ENCODE measurements around the gene CRIP3.

Gene CRIP3

DNA sequence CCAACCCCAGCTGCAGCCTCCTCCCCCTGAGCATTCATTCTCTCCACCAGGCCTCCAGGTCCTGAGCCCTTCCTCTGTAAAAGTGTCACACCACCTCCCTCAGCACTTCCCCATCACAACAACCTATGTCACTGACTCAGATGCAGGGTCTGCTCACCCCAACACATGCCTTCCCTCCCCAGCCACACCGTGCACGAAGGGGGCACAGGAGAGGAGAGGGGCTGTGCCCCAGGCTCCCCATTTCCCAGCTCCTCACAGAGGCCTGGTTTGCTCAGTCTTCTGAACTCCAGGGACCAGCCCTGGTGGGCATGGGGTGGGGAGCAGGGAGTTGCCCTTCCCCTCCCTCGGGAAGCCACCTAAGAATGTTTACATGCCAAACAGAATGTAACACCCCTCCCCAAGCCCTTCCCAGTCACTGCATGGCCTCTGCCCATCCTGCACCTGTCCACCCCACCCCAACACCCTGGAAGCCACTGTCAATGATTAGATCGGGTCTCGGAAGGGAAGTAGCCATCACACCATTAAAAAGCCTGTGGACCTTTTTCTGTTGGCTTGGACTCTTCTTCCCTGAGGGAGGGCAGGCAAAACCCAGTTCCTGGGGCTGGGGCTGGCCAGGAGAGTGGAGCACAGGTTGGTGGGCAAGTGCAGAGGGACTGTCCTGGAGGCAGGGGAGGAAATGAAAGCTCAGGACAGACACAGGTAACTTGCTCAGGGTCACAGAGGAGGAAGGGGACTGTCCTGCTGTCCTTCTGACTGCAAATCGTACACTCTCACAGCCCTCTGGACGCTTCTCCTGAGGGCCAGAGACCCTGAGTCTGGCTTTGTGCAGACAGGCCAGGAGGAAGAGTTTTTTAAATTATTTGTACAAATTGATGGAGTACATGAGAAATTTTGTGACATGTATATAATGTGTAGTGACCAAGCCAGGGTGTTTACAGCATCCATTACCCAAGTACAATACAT is 20.6 kb downstream of the CRIP3 start:
- no peak for DNase-seq (ENCODE audit: low read depth in 2 of 2)

DNA sequence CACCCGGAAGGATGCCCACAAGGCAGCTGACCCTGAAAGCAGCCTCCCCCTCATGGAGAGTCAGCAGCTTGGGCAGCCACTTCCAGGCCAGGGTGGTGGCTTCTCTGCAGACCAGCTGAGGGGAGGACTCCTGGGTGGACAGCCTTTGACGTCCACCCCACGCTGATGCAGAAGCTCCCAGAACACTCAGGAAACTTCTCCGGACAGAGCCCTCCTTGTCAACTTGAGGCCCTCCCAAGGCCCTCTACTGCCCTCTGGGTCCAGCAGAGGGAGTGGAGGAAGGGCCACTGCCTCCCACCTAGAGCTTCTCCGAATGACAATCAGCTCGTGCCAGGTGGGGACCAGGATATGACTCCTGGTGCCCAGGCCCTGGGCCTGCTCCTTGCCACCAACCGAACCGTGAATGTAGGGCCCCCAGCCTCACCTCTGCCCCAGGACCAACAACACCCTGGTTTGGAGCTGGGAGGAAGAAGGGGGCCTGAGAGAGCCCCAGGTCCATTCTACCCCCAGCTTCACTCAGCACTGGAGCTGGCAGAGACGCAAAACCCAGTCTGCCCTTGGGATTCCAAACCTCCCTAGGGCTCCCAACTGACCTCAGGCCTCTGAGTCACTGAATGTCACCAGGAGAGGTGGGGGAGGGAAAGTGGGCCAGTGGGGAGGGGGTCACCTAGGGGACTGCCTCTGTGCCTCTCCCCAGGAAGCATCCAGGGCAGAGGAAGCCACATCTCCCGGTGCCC is 21.5 kb downstream of the CRIP3 start:
- no peak for DNase-seq (ENCODE audit: low read depth in 2 of 2)

DNA sequence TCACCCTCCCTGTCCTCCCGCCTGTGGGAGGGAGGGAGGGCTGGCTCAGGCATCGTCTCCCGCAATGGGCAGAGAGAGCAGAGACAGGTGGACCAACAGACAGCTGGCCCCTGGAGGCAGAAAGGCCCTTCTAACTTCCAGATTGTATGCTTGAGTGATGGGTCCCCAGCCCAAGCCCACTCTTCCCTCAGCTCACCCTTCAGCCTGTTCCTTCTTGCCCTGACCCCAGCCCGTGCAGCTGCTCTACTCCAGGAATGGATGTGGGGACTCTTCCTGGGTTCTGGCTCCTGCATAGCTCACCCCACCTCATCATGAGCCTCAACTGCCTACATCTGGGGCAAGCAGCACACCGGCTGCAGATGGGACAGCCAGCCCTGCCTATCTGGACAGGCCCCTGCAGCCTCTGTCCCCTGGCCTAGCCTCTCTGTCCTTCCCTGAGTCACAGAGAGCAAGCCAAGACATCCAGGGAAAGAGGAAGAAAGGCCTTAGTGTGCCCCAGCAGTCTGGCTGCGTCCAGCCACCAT is 22.1 kb downstream of the CRIP3 start:
- DNase-seq (ENCODE audit: low read depth in 2 of 2), result no peak

- no peak for DNase-seq (ENCODE audit: low read depth in 2 of 2)
Observed at GRCh38 chr6:43285832-43286231, 22.8 kb downstream of the CRIP3 start.

GRCh38 chr6:43284991-43285781 is 23.4 kb downstream of the CRIP3 start:
- DNase-seq (ENCODE audit: low read depth in 2 of 2), result no peak

DNA sequence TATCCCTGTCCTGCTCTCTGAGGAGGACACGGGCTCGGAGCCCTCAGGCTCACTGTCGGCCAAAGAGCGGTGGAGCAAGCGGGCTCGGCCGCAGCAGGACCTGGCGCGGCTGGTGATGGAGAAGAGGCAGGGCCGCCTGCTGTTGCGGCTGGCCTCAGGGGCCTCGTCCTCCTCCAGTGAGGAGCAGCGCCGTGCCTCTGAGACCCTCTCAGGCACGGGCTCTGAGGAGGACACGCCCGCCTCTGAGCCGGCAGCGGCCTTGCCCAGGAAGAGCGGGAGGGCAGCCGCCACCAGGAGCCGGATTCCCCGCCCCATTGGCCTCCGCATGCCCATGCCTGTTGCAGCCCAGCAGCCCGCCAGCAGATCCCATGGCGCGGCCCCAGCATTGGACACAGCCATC is 24.7 kb downstream of the CRIP3 start:
- DNase-seq (ENCODE audit: low read depth in 2 of 2), result no peak

DNA sequence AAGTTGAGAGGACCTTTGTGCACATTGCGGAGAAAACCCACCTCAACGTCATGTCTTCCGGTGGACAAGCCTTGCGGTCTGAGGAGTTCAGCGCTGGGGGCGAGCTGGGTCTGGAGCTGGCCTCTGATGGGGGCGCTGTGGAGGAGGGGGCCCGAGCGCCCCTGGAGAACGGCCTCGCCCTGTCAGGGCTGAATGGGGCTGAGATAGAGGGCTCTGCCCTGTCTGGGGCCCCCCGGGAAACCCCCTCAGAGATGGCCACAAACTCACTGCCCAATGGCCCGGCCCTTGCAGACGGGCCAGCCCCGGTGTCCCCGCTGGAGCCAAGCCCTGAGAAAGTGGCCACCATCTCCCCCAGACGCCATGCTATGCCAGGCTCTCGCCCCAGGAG is 25.1 kb downstream of the CRIP3 start:
- no peak for DNase-seq (ENCODE audit: low read depth in 2 of 2)

DNA sequence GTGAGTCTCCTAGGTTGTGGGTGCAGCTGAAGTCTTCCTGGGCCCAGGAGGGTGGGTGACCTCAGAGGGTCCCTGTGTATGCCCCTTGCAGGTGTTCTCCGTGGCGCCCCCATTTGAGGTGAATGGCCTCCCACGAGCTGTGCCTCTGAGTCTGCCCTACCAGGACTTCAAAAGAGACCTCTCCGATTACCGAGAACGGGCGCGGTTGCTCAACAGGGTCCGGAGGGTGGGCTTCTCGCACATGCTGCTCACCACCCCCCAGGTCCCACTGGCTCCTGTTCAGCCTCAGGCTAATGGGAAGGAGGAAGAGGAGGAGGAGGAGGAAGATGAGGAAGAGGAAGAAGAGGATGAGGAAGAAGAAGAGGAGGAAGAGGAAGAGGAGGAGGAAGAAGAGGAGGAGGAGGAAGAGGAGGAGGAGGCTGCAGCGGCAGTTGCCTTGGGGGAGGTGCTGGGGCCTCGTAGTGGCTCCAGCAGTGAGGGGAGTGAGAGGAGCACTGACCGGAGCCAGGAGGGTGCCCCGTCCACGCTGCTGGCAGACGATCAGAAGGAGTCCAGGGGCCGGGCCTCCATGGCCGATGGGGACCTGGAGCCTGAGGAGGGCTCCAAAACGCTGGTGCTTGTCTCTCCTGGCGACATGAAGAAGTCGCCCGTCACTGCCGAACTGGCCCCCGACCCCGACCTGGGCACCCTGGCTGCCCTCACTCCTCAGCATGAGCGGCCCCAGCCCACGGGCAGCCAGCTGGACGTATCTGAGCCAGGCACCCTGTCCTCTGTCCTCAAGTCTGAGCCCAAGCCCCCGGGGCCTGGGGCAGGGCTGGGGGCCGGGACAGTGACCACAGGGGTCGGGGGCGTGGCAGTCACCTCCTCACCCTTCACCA is 25.8 kb downstream of the CRIP3 start:
- DNase-seq (ENCODE audit: low read depth in 2 of 2), result no peak

DNA sequence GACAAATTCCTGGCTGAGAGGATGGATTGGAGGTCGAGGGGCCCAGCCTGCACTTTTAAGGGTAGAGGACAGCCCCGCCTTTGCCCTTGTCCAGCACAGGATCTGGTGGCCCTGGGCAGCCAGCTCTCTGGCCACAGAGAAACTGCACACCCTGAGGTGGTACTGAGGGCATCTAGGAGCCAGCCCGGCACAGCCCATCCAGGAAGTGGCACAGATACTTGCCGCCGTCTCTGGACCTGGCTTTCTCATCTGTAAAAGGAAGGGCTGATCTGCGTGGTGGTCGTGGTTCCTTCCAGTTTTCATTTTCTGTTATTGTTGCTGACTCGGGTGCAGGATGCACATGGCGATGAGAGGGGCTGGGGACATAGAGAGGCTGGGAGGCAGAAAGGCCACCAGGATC is 26.6 kb downstream of the CRIP3 start:
- DNase-seq (ENCODE audit: low read depth in 2 of 2), result no peak

DNA sequence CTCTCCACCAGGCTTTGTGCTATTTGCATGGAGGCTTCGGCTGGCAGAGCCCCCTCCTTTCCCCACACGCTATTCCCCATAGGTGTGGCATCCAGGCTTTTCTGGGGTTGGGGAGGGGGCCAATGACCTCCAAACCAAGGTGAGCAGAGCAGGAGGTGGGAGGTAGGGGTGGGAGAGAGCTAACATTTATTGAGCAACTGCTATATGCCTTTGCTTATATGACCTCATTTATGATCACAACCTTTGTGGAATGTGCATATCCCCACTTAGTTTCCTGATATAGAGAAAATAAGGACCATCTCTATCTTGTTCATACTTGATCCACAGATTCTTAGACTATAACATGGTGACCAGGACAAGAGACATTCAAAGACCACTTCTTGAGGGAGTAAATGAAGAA is 28.4 kb downstream of the CRIP3 start:
- no peak for DNase-seq (ENCODE audit: low read depth in 2 of 2)

- DNase-seq (ENCODE audit: low read depth in 2 of 2), result no peak
Observed at GRCh38 chr6:43278524-43279078, 30.0 kb downstream of the CRIP3 start.

GRCh38 chr6:43277643-43278523 is 30.7 kb downstream of the CRIP3 start:
- DNase-seq (ENCODE audit: low read depth in 2 of 2), result no peak

DNA sequence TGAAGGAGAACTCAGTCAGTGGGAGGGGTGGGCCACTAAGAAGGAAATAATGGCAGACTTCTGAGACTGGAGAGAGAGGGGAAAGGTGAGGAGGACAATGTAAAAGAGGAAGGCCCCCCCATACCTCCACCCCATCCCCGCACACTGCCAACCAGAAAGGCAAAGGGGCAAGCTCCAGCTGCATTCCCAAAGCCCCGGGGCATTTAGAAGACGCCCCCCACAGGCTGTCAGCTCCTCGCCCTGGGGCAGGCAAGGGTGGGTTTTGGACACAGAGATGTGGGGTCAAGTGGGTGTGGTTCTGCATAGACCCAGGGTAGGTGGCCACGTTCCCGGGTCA is 31.4 kb downstream of the CRIP3 start:
- no peak for DNase-seq (ENCODE audit: low read depth in 2 of 2)

- no peak for DNase-seq (ENCODE audit: low read depth in 2 of 2)
Observed at GRCh38 chr6:43276577-43277305, 31.9 kb downstream of the CRIP3 start.

DNA sequence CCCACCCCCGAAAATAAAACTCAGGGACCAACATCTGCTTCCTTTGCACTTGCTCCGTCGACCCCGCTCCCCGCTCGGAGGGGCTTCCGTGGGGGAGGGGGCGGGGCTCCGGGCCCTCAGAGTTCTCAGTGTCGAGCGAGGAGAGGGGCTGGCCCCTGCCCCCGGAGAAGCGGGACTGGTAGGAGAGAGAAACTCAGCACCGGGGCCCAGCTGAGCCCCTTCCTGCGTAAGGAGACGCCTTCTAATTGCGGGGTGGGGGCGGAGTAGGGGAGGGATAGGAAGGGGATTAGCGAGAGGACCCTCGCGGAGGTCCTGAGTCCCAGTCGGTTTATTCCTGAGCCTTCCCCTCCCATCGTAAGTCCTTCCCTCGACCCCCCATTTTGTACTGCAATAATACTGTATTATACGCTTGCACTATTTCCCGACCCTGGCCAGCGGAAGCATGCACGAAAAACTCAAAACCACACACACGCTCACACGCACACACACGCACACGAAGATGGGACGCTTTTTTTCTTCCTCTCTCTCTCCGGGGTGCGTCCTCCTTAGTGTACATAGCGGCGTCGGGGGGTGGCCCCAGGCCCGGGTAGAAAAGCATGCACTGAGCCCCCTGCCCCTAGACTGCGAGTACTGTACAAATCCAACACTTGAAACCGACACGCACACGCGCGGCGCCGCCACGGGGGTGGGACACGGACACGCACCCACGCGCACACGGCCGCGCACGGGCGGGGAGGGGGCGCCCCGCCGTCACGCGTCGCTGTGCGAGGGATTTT is 32.6 kb downstream of the CRIP3 start:
- DNase-seq (ENCODE audit: low read depth in 2 of 2), result no peak

- DNase-seq (ENCODE audit: low read depth in 2 of 2), result peak in 1 of 2 donors; percentile 8
Observed at GRCh38 chr6:43274916-43275597, 33.6 kb downstream of the CRIP3 start.

DNA sequence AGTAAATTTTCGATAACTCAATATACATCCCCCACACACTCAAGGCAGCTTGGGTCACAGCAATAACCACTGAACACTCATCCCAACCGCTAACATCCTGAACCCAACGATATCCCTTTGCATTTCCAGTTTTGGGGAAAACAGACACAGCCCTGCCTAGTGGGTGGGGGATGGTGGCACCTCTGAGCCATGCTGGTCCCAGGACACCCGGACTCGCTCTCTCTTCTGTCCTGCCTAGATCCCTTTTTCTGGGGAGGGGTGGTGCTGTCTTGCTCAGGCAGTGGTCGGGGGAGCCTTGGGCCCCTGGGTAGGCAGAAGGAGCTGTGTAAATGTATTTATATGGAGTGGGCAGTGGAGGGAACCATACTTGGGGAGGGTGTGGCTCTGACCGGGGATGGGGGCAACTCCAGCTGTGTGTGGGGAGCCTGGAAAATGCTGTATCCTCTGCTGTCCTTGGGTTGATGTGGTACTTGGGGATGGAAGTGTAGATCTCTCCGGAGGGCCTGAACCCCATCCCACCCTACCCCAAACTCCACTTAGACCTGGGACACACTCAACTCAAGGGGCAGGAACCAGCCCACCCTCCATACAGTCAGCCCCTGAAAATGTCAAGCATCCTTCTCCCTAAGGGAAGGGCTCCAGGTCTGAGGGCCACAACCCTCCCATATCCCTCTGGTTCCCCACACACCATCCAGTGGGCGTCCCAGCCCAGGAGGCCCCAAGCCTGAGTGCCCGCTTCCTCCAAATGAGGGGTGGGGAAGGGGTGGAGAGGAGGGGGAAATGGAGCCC is 34.3 kb downstream of the CRIP3 start:
- DNase-seq (ENCODE audit: low read depth in 2 of 2), result no peak
